Thoracic aorta (tissue), 2 donors: ENCODE results near the gene ZNF236. TPM values are rescaled to one million over a fixed set of nuclear protein-coding genes. Genes with fewer than 3 reads are reported as not detected.
"Not testable (repeated sequence)": the region's sequence is repeated elsewhere in the genome, so short reads cannot be mapped to it uniquely, and the experiment has no call there.

Experiments used
- ATAC-seq: fragments of 150-250 bp; one replicate; pipeline ENCODE4 v1.8.0; 2017; ENCODE audit warnings: low read depth; ENCODE audit not compliant: insufficient number of reproducible peaks, low FRiP score
- DNase-seq: peaks from one replicate; pipeline ENCODE4 v3.0.0-alpha.2; 2020; ENCODE audit warnings: low spot score
- H3K27ac ChIP-seq, 2 donors: fragments of 200-600 bp; sonication (generic); 1 replicate in 1 of 2; 2 replicates in 1 of 2; pipeline ENCODE4 v1.5.1; 2016; ENCODE audit warnings: mild to moderate bottlenecking in 2 of 2, moderate library complexity in 2 of 2
- H3K27me3 ChIP-seq: fragments of 200-600 bp; sonication (generic); replicated peaks from 2 replicates; pipeline ENCODE4 v1.6.0; 2016; ENCODE audit warnings: mild to moderate bottlenecking; ENCODE audit not compliant: insufficient read depth
- H3K36me3 ChIP-seq: fragments of 200-600 bp; sonication (generic); one replicate; pipeline ENCODE4 v1.5.1; 2016
- H3K4me1 ChIP-seq, 2 donors: fragments of 200-600 bp; sonication (generic); 1 replicate in 1 of 2; 2 replicates in 1 of 2; pipeline versions ENCODE4 v1.5.1 to v1.6.0; 2016; ENCODE audit warnings: low read depth in 2 of 2, mild to moderate bottlenecking in 1 of 2; ENCODE audit not compliant: control insufficient read depth in 1 of 2
- H3K4me3 ChIP-seq: fragments of 200-600 bp; sonication (generic); 2 replicates; pipeline ENCODE4 v1.5.1; 2016; ENCODE audit warnings: mild to moderate bottlenecking
- H3K9me3 ChIP-seq: fragments of 200-600 bp; sonication (generic); 2 replicates; pipeline ENCODE4 v1.5.1; 2016
- CTCF ChIP-seq: fragments of 200-600 bp; sonication (generic); IDR thresholded peaks from one replicate; pipeline ENCODE4 v1.5.1; 2019; ENCODE audit warnings: antibody characterized with exemption
- total RNA-seq, 2 donors: library from RNA; depleted of rRNA; stranded (reverse); fragments of >200 nt; gene quantifications; one replicate each; pipeline versions ENCODE4 v1.1.0 to v1.2.3, GENCODE V29; 2016

The ZNF236 gene
- total RNA-seq, 2 donors from 2014 or later, result 14.1 to 22.5 TPM

GRCh38 chr18:77015771-77016710 lies 193.7 kb downstream of the ZNF236 start:
- no peaks in the 10 kb centered on the region for H3K9me3 ChIP-seq
- DNase-seq, result no peak
- no peak overlapping the region for H3K27ac ChIP-seq
- H3K4me1 ChIP-seq, result peaks cover 6 to 15% of the 10 kb centered on the region in 2 donors
- TF ChIP-seq CTCF, result no peak
- no peaks in the 10 kb centered on the region for H3K27me3 ChIP-seq
- no peak for ATAC-seq
- no peak overlapping the region for H3K4me3 ChIP-seq
- peaks cover 3% of the 10 kb centered on the region for H3K36me3 ChIP-seq

- Histone ChIP-seq H3K9me3 (no peaks in the 10 kb centered on the region), H3K27ac (no peak overlapping the region), H3K4me3 (no peak overlapping the region), H3K36me3 (peaks cover 3% of the 10 kb centered on the region), H3K27me3 (no peaks in the 10 kb centered on the region), H3K4me1 (peaks cover 6 to 15% of the 10 kb centered on the region in 2 donors)
- no peak for TF ChIP-seq CTCF
- no peak for DNase-seq
- ATAC-seq, result no peak
Observed at GRCh38 chr18:77016936-77017335, 194.6 kb downstream of the ZNF236 start.

- Histone ChIP-seq H3K27ac (no peak overlapping the region), H3K36me3 (peaks cover 3% of the 10 kb centered on the region), H3K4me1 (peaks cover 6 to 15% of the 10 kb centered on the region in 2 donors), H3K9me3 (no peaks in the 10 kb centered on the region), H3K4me3 (no peak overlapping the region), H3K27me3 (no peaks in the 10 kb centered on the region)
- DNase-seq (no peak), ATAC-seq (no peak)
- no peak for TF ChIP-seq CTCF
Observed at GRCh38 chr18:77017355-77017754, 195.0 kb downstream of the ZNF236 start.

GRCh38 chr18:77018650-77019049 lies 196.3 kb downstream of the ZNF236 start:
- H3K4me1 ChIP-seq, result peaks cover 6 to 11% of the 10 kb centered on the region in 2 donors
- H3K27ac ChIP-seq, ATAC-seq, H3K36me3 ChIP-seq, DNase-seq, H3K9me3 ChIP-seq, H3K4me3 ChIP-seq, H3K27me3 ChIP-seq: not testable (repeated sequence)

GRCh38 chr18:77019641-77020040 lies 197.3 kb downstream of the ZNF236 start:
- no peak for TF ChIP-seq CTCF
- H3K9me3 ChIP-seq, result no peaks in the 10 kb centered on the region
- peaks cover 4% of the 10 kb centered on the region for H3K36me3 ChIP-seq
- no peaks in the 10 kb centered on the region for H3K27me3 ChIP-seq
- no peak overlapping the region for H3K4me3 ChIP-seq
- peaks cover under 1% of the 10 kb centered on the region in 2 donors for H3K4me1 ChIP-seq
- no peak overlapping the region for H3K27ac ChIP-seq
- DNase-seq (no peak), ATAC-seq (no peak)
